Colonic mucosa (tissue), 4 donors: ENCODE measurements around the gene C7orf57. TPM values are rescaled to one million over a fixed set of nuclear protein-coding genes. Genes with fewer than 3 reads are reported as not detected.

Experiments used
- DNase-seq: peaks from one replicate; pipeline ENCODE4 v3.0.0-alpha.2; 2020
- H3K27ac ChIP-seq: fragments of 200-600 bp; one replicate; pipeline ENCODE4 v1.8.0; 2021
- H3K27me3 ChIP-seq: fragments of 200-600 bp; one replicate; pipeline ENCODE4 v1.8.0; 2021
- H3K36me3 ChIP-seq: fragments of 200-600 bp; one replicate; pipeline ENCODE4 v1.8.0; 2021
- H3K4me1 ChIP-seq: fragments of 200-600 bp; one replicate; pipeline ENCODE4 v1.8.0; 2021; ENCODE audit warnings: mild to moderate bottlenecking
- H3K4me3 ChIP-seq: fragments of 200-600 bp; one replicate; pipeline ENCODE4 v1.8.0; 2021
- H3K9ac ChIP-seq, 2 donors: one replicate each; pipeline ENCODE4 v1.7.0; 2013; ENCODE audit warnings: control low read depth in 2 of 2, low read depth in 2 of 2, low read length in 2 of 2
- H3K9me3 ChIP-seq: fragments of 200-600 bp; one replicate; pipeline ENCODE4 v1.8.0; 2021
- intact Hi-C: fragments of 100-400 bp; cut with DNase I; formaldehyde crosslinking; loops from one replicate; pipeline ENCODE4 v1.14.1; 2022
- total RNA-seq, 2 donors: library from RNA; stranded (reverse); fragmentation: NEBNext Ultra II Directional in 1 of 2; extraction: Animal tissue kit (Norgen Biotek cat#: 25700) in 1 of 2; gene quantifications; one replicate each; pipeline ENCODE4 v1.2.1, GENCODE V29; 2021
- TF ChIP-seq, protein P1 (sequence below): fragments of 200-600 bp; IDR thresholded peaks from one replicate; pipeline ENCODE4 v1.8.0; 2022; ENCODE audit warnings: antibody characterized with exemption, mild to moderate bottlenecking
- donor health status: healthy.
- donor health status: DM: no; HTN: no; CAD: no.
- donor health status: DM: no; HTN: no; CAD: no.

C7orf57 gene
- total RNA-seq, 2 donors from 2014 or later: 0.24 TPM; not detected in 1

DNA sequence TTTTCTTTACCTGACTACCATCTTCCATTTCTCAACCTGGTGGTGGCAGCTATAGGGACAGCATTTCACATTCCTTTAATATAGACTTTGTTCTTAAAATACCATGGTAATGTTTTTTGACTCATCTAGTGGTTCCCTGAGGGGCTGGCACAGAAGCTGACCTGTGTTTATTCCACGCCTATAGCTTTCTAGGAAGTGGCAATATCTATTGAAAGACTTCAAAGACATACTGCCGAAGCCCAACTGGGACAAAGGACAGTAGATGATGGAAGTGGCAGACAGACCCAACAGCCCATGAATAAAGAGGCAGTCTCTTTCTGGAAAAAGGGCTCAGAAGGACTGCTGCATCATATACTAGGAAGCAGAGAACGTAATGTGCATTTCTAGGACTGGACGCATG is 17.7 kb upstream of the C7orf57 start:
- Histone ChIP-seq H3K36me3 (no peaks in the 10 kb centered on the region), H3K4me1 (no peaks in the 10 kb centered on the region), H3K9ac (no peak overlapping the region), H3K27ac (no peak overlapping the region), H3K27me3 (no peaks in the 10 kb centered on the region), H3K4me3 (no peak overlapping the region), H3K9me3 (no peaks in the 10 kb centered on the region)
- TF ChIP-seq, protein P1, sequence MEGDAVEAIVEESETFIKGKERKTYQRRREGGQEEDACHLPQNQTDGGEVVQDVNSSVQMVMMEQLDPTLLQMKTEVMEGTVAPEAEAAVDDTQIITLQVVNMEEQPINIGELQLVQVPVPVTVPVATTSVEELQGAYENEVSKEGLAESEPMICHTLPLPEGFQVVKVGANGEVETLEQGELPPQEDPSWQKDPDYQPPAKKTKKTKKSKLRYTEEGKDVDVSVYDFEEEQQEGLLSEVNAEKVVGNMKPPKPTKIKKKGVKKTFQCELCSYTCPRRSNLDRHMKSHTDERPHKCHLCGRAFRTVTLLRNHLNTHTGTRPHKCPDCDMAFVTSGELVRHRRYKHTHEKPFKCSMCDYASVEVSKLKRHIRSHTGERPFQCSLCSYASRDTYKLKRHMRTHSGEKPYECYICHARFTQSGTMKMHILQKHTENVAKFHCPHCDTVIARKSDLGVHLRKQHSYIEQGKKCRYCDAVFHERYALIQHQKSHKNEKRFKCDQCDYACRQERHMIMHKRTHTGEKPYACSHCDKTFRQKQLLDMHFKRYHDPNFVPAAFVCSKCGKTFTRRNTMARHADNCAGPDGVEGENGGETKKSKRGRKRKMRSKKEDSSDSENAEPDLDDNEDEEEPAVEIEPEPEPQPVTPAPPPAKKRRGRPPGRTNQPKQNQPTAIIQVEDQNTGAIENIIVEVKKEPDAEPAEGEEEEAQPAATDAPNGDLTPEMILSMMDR: no peak
- no peak for DNase-seq
- intact Hi-C loops: no loop called here

DNA sequence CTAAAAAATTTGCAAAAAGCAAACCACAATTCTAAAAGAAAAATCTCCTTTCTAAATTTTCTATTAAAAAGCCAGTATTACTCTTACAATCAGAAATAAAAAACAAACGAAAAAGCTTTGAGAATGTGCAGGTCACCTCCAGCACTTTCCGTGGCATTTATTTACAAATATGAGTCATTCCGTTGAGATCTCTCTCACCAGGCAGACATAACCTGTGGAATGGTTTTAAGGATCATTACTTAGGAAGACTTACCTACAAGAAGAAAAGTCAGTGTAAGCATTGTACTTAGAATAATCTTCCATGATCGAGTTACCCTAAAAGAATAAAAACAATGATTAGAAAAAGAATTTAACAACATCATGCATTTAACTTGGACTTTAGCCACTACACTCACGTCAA is 9.7 kb upstream of the C7orf57 start:
- no peak overlapping the region for H3K4me3 ChIP-seq
- intact Hi-C loops: no loop called here
- H3K27me3 ChIP-seq: no peaks in the 10 kb centered on the region
- H3K9ac ChIP-seq: no peak overlapping the region
- TF ChIP-seq, protein P1: no peak
- H3K4me1 ChIP-seq: no peaks in the 10 kb centered on the region
- DNase-seq: no peak
- H3K36me3 ChIP-seq: no peaks in the 10 kb centered on the region
- H3K27ac ChIP-seq: no peak overlapping the region
- no peaks in the 10 kb centered on the region for H3K9me3 ChIP-seq

GRCh38 chr7:48028938-48029337 is 6.4 kb upstream of the C7orf57 start, which contains the start of gene SUN3:
TSS of gene SUN3 (minus strand) at chr7:48029107. CDS start at chr7:48028938, 169 bp downstream.
- Histone ChIP-seq H3K4me1 (no peaks in the 10 kb centered on the region), H3K36me3 (no peaks in the 10 kb centered on the region), H3K9me3 (no peaks in the 10 kb centered on the region), H3K27ac (no peak within 1 kb of the TSS), H3K4me3 (no peak within 1 kb of the TSS), H3K27me3 (no peaks in the 10 kb centered on the region), H3K9ac (no peak within 1 kb of the TSS)
- no peak for DNase-seq
- TF ChIP-seq, protein P1: no peak
- intact Hi-C loops: no loop called here

GRCh38 chr7:48031111-48031510 is 4.2 kb upstream of the C7orf57 start:
- H3K9me3 ChIP-seq: no peaks in the 10 kb centered on the region
- no peak overlapping the region for H3K27ac ChIP-seq
- DNase-seq: no peak
- no peak overlapping the region for H3K9ac ChIP-seq
- TF ChIP-seq, protein P1: no peak
- H3K4me3 ChIP-seq: no peak overlapping the region
- intact Hi-C loops: loop anchor here (10.0 kb wide), 1 partner anchor 84 kb away; no protein-coding TSS in a partner anchor
- no peaks in the 10 kb centered on the region for H3K36me3 ChIP-seq
- H3K4me1 ChIP-seq: peaks cover 1% of the 10 kb centered on the region
- peaks cover 2% of the 10 kb centered on the region for H3K27me3 ChIP-seq

DNA sequence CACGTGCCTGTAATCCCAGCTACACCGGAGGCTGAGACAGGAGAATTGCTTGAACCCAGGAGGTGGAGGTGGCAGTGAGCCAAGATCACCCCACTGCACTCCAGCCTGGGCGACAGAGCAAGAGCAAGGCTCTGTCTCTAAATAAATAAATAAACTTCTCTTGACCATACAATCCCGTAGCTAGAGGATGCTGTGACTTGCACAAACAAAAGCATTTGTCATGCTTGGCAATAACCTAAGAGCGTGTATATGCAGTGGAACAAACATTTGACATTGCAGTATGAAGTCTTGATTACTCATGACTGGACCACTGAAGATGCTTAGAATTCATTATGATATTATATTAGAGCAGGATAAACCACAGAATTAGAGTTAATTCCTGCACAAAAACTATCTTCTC is 1.4 kb upstream of the C7orf57 start:
- intact Hi-C loops: loop anchor here (10.0 kb wide), 1 partner anchor 81 kb away; no protein-coding TSS in a partner anchor

More for the DNA sequence above, 1.4 kb upstream of the C7orf57 start:
- Histone ChIP-seq H3K9me3 (no peaks in the 10 kb centered on the region), H3K4me3 (no peak overlapping the region), H3K27me3 (peaks cover 4% of the 10 kb centered on the region), H3K36me3 (no peaks in the 10 kb centered on the region), H3K4me1 (peaks cover 4% of the 10 kb centered on the region), H3K27ac (no peak overlapping the region), H3K9ac (no peak overlapping the region)
- no peak for DNase-seq
- TF ChIP-seq, protein P1: no peak
